Esophagus muscularis mucosa (tissue), 3 donors: Measurements from ENCODE around the gene CFAP92.

Experiments
- EP300 ChIP-seq: sonication (generic); formaldehyde crosslinking; IDR thresholded peaks from one replicate; pipeline ENCODE4 v1.6.1; 2017; ENCODE audit warnings: antibody characterized with exemption
- TF ChIP-seq, protein P1 (sequence below), 3 experiments: fragments of 200-600 bp in 2 of 3; fragments of 450-650 bp in 1 of 3; sonication (generic) in 2 of 3; IDR thresholded peaks; one replicate each; pipeline ENCODE4 v1.5.1; 2017 to 2019; ENCODE audit warnings: antibody characterized with exemption in 3 of 3, mild to moderate bottlenecking in 2 of 3, moderate library complexity in 1 of 3

DNA sequence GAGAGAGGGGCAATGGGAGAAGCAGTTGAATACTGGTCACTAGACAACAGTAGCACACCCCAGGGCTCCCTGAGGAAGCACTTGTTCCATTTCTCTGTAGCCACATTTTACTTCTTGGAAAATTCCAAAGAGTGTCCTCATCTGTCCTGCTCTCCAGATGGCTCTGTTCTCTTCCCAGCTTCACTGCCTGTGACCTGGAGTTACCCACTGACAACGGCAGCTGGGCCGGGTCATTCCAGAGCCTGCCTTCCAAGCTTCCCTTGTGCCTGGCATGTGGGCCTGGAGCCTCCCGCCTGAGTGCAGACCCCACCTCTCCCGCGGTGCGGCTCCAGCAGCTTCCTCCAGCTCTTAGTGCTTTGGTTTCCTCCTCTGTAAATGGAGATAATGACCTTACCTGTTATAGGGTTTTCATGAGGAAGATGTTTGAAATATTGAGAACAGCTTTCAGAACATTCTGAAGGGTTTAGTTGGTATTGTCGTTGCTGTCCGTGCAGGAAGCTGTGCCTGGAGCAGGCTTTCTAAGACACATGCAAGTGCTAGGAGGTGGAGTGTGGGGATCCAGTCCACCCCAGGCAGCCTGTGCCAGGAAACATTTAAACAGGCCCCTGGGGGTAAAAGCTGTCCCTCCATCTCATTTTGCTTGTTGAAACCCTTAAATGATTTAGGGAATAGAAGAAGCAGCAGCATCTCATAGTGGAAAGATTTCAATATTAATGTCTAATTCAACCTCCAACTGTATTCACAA lies 32.0 kb upstream of the CFAP92 start:
- TF ChIP-seq, protein P1, sequence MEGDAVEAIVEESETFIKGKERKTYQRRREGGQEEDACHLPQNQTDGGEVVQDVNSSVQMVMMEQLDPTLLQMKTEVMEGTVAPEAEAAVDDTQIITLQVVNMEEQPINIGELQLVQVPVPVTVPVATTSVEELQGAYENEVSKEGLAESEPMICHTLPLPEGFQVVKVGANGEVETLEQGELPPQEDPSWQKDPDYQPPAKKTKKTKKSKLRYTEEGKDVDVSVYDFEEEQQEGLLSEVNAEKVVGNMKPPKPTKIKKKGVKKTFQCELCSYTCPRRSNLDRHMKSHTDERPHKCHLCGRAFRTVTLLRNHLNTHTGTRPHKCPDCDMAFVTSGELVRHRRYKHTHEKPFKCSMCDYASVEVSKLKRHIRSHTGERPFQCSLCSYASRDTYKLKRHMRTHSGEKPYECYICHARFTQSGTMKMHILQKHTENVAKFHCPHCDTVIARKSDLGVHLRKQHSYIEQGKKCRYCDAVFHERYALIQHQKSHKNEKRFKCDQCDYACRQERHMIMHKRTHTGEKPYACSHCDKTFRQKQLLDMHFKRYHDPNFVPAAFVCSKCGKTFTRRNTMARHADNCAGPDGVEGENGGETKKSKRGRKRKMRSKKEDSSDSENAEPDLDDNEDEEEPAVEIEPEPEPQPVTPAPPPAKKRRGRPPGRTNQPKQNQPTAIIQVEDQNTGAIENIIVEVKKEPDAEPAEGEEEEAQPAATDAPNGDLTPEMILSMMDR (IDR thresholded peaks at IDR 0.05) = no peak
- no peak for TF ChIP-seq EP300
